A673 (cell line): ENCODE results near the gene CYFIP2. TPM values are rescaled to one million over a fixed set of nuclear protein-coding genes. Genes with fewer than 3 reads are reported as not detected.

Experiments
- BruUV-seq: library from RNA; stranded (reverse); fragments of 400-500 nt; replicated peaks from 2 replicates; lab custom pipeline; 2021; lab: Mats Ljungman, UMichigan
- CTCF ChIA-PET: fragments of 300-600 bp; sonication (Branson Sonifier 250); formaldehyde crosslinking; loops from one replicate; lab custom pipeline; 2022; ENCODE audit warnings: antibody characterized with exemption; lab: Charles Lee
- POLR2A ChIA-PET: fragments of 300-600 bp; sonication (Branson Sonifier 250); formaldehyde crosslinking; loops from one replicate; lab custom pipeline; 2022; ENCODE audit warnings: antibody characterized with exemption; ENCODE audit not compliant: low non-redundant PET; lab: Charles Lee
- DNase-seq: peaks from one replicate; pipeline ENCODE4 v3.0.0-alpha.2; 2015; ENCODE audit warnings: low spot score
- H3K27ac ChIP-seq: fragments of 200-600 bp; sonication (generic); 2 replicates; pipeline ENCODE4 v1.5.1; 2016; ENCODE audit warnings: mixed run types, low read depth, mild to moderate bottlenecking, mixed read lengths, antibody characterized with exemption, low read length; ENCODE audit not compliant: poor library complexity, severe bottlenecking
- H3K27me3 ChIP-seq: fragments of 200-600 bp; sonication (generic); replicated peaks from 2 replicates; pipeline ENCODE4 v1.6.1; 2017; ENCODE audit warnings: mixed run types, low read depth, mild to moderate bottlenecking, mixed read lengths, antibody characterized with exemption, low read length; ENCODE audit not compliant: insufficient read depth, poor library complexity
- H3K36me3 ChIP-seq: fragments of 200-600 bp; sonication (generic); 2 replicates; pipeline ENCODE4 v1.6.1; 2016; ENCODE audit warnings: mixed run types, mild to moderate bottlenecking, mixed read lengths, antibody characterized with exemption, low read length; ENCODE audit not compliant: insufficient read depth, poor library complexity, severe bottlenecking
- H3K4me1 ChIP-seq: fragments of 200-600 bp; sonication (generic); 2 replicates; pipeline ENCODE4 v1.6.1; 2017; ENCODE audit warnings: mixed run types, mild to moderate bottlenecking, mixed read lengths, antibody characterized with exemption, low read length; ENCODE audit not compliant: insufficient read depth, poor library complexity, severe bottlenecking
- H3K4me3 ChIP-seq: fragments of 200-600 bp; sonication (generic); 2 replicates; pipeline ENCODE4 v1.5.1; 2016; ENCODE audit warnings: low read depth, mixed run types, mild to moderate bottlenecking, mixed read lengths, low read length; ENCODE audit not compliant: poor library complexity, severe bottlenecking
- H3K9me3 ChIP-seq: fragments of 200-600 bp; sonication (generic); 2 replicates; pipeline ENCODE4 v1.6.1; 2016; ENCODE audit warnings: mixed run types, low read depth, mild to moderate bottlenecking, mixed read lengths, antibody characterized with exemption, low read length; ENCODE audit not compliant: poor library complexity, severe bottlenecking
- EZH2 ChIP-seq: fragments of 200-600 bp; sonication (generic); IDR thresholded peaks from 2 replicates; pipeline ENCODE4 v1.6.1; 2017; ENCODE audit warnings: borderline replicate concordance, low read depth, mild to moderate bottlenecking, mixed read lengths, antibody characterized with exemption, low read length; ENCODE audit not compliant: poor library complexity, severe bottlenecking
- intact Hi-C: fragments of 100-400 bp; cut with micrococcal nuclease; formaldehyde crosslinking; loops from one replicate; pipeline ENCODE4 v1.10.0; 2022; ENCODE audit not compliant: unreplicated experiment
- total RNA-seq: library from RNA; stranded (reverse); gene quantifications from 2 replicates; pipeline ENCODE4 v1.2.3, GENCODE V29; 2021
- TF ChIP-seq, protein P1 (sequence below): fragments of 300-800, 200-600 bp; sonication (generic); conservative IDR thresholded peaks from 2 replicates; pipeline ENCODE4 v1.5.1; 2017; ENCODE audit warnings: low read depth, mild to moderate bottlenecking, antibody characterized with exemption, low read length, moderate library complexity, mixed read lengths

CYFIP2 gene
- total RNA-seq, 1 experiment from 2014 or later, result 17.2 TPM

DNA sequence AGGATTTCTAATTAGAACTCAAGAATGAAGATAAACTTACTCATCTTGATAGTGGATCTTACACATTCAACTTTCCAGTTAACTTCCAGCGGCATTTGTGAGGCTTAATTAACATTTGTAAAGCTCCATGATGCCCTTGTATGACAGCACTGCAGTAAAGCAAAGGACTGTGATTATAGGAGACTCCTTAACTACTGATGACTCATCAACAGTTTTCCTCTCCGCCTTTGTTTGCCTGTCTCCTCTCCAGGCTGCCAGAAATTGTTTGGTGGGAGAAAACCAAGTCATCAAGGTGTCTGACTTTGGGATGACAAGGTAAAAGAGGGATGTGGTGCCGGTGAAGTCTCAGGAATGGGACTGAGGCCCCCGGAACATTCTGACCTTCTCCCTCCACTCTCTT lies 20.4 kb upstream of the CYFIP2 start:
- Histone ChIP-seq H3K4me1 (no peaks in the 10 kb centered on the region), H3K4me3 (no peak overlapping the region), H3K27ac (no peak overlapping the region), H3K27me3 (no peaks in the 10 kb centered on the region), H3K9me3 (no peaks in the 10 kb centered on the region), H3K36me3 (no peaks in the 10 kb centered on the region)
- POLR2A ChIA-PET, result no interaction called here
- intact Hi-C loops, result no loop called here
- CTCF ChIA-PET, result no interaction called here
- no TSS peak for BruUV-seq
- TF ChIP-seq EZH2, result no peak
- TF ChIP-seq, protein P1, sequence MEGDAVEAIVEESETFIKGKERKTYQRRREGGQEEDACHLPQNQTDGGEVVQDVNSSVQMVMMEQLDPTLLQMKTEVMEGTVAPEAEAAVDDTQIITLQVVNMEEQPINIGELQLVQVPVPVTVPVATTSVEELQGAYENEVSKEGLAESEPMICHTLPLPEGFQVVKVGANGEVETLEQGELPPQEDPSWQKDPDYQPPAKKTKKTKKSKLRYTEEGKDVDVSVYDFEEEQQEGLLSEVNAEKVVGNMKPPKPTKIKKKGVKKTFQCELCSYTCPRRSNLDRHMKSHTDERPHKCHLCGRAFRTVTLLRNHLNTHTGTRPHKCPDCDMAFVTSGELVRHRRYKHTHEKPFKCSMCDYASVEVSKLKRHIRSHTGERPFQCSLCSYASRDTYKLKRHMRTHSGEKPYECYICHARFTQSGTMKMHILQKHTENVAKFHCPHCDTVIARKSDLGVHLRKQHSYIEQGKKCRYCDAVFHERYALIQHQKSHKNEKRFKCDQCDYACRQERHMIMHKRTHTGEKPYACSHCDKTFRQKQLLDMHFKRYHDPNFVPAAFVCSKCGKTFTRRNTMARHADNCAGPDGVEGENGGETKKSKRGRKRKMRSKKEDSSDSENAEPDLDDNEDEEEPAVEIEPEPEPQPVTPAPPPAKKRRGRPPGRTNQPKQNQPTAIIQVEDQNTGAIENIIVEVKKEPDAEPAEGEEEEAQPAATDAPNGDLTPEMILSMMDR, result no peak
- peak; percentile 34 for DNase-seq

DNA sequence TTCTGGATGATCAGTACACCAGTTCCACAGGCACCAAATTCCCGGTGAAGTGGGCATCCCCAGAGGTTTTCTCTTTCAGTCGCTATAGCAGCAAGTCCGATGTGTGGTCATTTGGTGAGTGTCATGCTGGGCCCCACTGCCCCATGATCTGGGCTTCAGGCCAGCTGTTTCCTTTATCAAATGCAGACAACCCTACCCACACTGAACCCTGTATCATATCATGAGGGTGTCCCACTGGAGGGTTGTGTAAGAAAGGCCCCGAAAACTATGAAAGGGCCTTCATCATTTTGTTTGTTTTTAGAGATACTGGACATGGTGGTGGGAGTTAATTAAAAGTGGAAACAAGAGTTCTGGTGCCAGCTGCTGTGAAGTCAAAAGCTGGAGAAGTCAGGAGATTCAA lies 20.0 kb upstream of the CYFIP2 start:
- intact Hi-C loops, result no loop called here
- no peaks in the 10 kb centered on the region for H3K9me3 ChIP-seq
- no TSS peak for BruUV-seq
- ChIA-PET POLR2A (no interaction called here), CTCF (no interaction called here)
- no peak overlapping the region for H3K4me3 ChIP-seq
- no peaks in the 10 kb centered on the region for H3K27me3 ChIP-seq
- H3K36me3 ChIP-seq, result no peaks in the 10 kb centered on the region
- TF ChIP-seq EZH2, result no peak
- TF ChIP-seq, protein P1, result no peak
- DNase-seq, result no peak
- H3K4me1 ChIP-seq, result no peaks in the 10 kb centered on the region
- H3K27ac ChIP-seq, result no peak overlapping the region

- no peaks in the 10 kb centered on the region for H3K4me1 ChIP-seq
- DNase-seq, result no peak
- H3K4me3 ChIP-seq, result no peak overlapping the region
- ChIA-PET POLR2A (no interaction called here), CTCF (no interaction called here)
- TF ChIP-seq EZH2, result no peak
- TF ChIP-seq, protein P1, result no peak
- intact Hi-C loops, result no loop called here
- H3K27ac ChIP-seq, result no peak overlapping the region
- BruUV-seq, result no TSS peak
- no peaks in the 10 kb centered on the region for H3K9me3 ChIP-seq
- H3K36me3 ChIP-seq, result no peaks in the 10 kb centered on the region
- no peaks in the 10 kb centered on the region for H3K27me3 ChIP-seq
Measured at GRCh38 chr5:157247267-157247666, 18.7 kb upstream of the CYFIP2 start.
